Measurements from ENCODE around the gene TTYH3. TPM values are rescaled to one million over a fixed set of nuclear protein-coding genes. Genes with fewer than 3 reads are reported as not detected.

The TTYH3 gene
- total and polyA plus RNA-seq, 9 of the 15 experiments (the other 6 are each of a cell fraction or from before 2014, with no cell fraction given): 0.01 to 5.5 (median 1.1) TPM

- TF ChIP-seq CGGBP1 (CRISPR knock-in tag; IDR thresholded peaks at IDR 0.05) (no peak), ETS2 (tag; IDR thresholded peaks at IDR 0.05; ENCODE audit: borderline replicate concordance, poor library complexity, severe bottlenecking) (no peak), HBP1 (CRISPR knock-in tag; IDR thresholded peaks at IDR 0.05) (peak; percentile 47; the same call in 1 of the 2 replicates), ZNF277 (CRISPR knock-in tag; IDR thresholded peaks at IDR 0.05; ENCODE audit: borderline replicate concordance) (no peak), KDM2B (CRISPR knock-in tag; IDR thresholded peaks at IDR 0.05) (no peak), ARID4B (CRISPR knock-in tag; IDR thresholded peaks at IDR 0.05) (no peak), FIP1L1 (IDR thresholded peaks at IDR 0.05; ENCODE audit: low read depth, low read length, poor library complexity, severe bottlenecking) (no peak), RNF2 (IDR thresholded peaks at IDR 0.05) (no peak), FOXK2 (conservative IDR thresholded peaks at IDR 0.05 in 1 of 2, IDR thresholded peaks at IDR 0.05 in 1 of 2; ENCODE audit: low read depth in 2 of 2) (no peak), LEF1 (IDR thresholded peaks at IDR 0.05) (no peak), EHMT2 (IDR thresholded peaks at IDR 0.05) (peak; percentile 79), RHOXF2B (CRISPR knock-in tag; conservative IDR thresholded peaks at IDR 0.05) (no peak), HNRNPUL1 (IDR thresholded peaks at IDR 0.05; ENCODE audit: low read length) (no peak), MYNN (IDR thresholded peaks at IDR 0.05) (no peak), MYNN (CRISPR knock-in tag; IDR thresholded peaks at IDR 0.05) (no peak), SMARCE1 (IDR thresholded peaks at IDR 0.05) (no peak), HDAC3 (IDR thresholded peaks at IDR 0.05; ENCODE audit: borderline replicate concordance, partially characterized antibody) (no peak)
- TF ChIP-seq, protein P1, sequence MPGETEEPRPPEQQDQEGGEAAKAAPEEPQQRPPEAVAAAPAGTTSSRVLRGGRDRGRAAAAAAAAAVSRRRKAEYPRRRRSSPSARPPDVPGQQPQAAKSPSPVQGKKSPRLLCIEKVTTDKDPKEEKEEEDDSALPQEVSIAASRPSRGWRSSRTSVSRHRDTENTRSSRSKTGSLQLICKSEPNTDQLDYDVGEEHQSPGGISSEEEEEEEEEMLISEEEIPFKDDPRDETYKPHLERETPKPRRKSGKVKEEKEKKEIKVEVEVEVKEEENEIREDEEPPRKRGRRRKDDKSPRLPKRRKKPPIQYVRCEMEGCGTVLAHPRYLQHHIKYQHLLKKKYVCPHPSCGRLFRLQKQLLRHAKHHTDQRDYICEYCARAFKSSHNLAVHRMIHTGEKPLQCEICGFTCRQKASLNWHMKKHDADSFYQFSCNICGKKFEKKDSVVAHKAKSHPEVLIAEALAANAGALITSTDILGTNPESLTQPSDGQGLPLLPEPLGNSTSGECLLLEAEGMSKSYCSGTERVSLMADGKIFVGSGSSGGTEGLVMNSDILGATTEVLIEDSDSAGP (CRISPR knock-in tag; IDR thresholded peaks at IDR 0.05): no peak
- TF ChIP-seq, protein P2, sequence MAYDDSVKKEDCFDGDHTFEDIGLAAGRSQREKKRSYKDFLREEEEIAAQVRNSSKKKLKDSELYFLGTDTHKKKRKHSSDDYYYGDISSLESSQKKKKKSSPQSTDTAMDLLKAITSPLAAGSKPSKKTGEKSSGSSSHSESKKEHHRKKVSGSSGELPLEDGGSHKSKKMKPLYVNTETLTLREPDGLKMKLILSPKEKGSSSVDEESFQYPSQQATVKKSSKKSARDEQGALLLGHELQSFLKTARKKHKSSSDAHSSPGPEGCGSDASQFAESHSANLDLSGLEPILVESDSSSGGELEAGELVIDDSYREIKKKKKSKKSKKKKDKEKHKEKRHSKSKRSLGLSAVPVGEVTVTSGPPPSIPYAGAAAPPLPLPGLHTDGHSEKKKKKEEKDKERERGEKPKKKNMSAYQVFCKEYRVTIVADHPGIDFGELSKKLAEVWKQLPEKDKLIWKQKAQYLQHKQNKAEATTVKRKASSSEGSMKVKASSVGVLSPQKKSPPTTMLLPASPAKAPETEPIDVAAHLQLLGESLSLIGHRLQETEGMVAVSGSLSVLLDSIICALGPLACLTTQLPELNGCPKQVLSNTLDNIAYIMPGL (CRISPR knock-in tag; IDR thresholded peaks at IDR 0.05): no peak
These were observed 25.4 kb downstream of the TTYH3 start (continued) for GRCh38 chr7:2657208-2657607.
